GM19240 (cell line): Measurements from ENCODE around the gene EFHC1.

ENCODE experiments used
- DNase-seq: peaks from one replicate; pipeline ENCODE4 v3.0.0; 2011; ENCODE audit warnings: low spot score; ENCODE audit not compliant: insufficient read length

EFHC1 gene

DNA sequence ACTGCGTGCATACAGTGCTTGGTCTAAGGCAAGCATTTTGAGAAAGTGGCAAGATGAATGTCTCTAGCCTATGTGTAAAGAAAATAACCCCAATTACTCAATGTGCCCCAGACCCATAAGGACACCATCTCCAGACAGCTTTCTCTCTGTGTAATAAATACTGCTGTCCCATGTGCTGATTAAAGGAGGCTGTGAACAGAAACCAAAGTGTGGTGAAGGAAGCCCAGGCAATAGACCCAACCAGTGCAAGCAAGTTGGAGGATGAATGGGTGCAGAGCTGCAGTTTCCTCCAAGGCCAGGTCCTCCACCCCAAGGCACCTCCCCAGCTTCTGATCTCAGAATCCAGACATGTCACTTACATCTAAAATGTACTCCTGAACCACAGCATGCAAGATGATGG lies 96.1 kb downstream of the EFHC1 start:
- no peak for DNase-seq

DNA sequence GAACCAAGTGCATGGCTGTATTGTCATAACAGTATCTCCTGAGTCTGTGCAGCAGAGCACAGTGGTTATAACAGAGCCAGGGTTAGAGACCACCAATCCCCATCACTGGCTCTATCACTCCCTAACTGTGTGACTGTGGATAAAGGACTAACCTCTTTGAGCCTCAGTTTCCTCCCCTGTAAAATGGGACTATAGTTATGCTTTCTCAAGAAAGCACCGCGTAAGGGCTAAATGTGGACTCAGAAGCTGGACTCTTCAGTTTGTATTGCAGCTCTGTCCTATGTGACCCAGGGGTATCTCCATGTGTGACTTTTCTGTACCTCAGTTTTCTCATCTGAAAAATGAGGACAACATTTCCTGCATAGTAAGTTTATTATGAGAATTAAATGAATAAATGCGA lies 96.8 kb downstream of the EFHC1 start:
- DNase-seq = no peak

DNA sequence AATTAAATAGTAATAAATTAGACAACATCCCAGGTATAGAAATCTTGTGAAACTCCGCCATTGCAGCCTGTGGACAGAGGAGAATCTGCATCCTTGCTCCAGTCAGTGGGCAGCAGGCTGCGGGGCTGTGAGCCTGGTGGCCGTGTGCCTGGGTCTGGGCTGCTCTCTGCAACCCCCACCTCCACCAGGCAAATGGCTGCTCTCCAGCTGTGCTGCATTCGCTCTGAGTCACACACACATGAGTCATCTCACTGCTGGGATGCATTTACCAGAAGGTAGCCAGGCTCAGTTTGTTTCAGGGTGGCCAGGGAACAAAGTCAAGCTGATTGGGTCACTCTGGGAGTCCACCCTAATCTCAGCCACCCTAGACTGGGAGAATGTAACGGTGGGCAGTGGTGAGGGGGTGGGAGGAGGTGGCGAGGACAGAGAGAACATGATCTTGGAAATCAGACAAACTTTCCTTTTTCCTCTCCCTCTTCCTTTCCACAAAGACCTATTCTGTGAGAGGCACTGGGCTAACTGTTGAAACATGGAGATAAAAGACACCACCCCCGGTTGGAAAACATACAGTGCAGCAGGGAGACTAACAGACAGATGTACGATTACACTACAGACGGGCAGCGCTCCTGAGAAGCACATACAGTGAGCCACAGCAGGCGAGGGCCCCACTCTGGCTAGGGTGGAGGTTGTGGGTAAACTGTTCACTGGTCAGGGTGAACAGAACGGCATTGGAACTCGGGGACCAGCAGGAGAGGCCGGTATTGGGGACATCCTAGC lies 97.5 kb downstream of the EFHC1 start:
- no peak for DNase-seq

DNA sequence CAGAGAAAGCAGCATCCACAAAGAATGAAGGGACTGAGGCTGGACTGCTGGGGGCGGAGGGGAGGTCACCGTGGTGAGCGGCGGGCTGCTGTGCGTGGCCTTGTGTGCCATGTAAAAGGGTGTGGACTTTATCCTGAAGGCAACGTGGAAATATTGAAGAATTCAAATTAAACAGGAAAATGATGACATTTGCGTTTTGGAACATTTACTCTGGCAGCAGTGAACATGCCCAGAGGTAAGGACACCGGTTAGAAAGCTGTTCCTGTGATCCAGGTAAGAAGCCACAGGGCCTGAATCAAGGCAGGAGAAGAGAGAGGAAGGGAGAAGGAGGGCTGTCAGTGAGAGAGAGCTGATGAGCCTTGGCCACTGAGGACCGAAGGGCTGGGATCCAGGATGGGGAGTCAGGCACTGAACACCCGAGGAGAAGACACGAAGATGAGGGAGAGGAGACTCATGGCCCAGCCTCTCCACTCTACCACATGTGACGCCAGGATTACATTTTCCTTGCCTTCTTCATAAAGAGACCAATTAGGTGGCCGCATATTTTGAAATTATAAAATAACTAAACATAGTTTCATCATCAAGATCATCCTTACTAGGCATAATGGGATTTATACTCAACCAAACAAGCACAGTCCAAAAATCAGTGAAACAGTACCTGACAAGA lies 98.3 kb downstream of the EFHC1 start:
- DNase-seq = no peak

DNA sequence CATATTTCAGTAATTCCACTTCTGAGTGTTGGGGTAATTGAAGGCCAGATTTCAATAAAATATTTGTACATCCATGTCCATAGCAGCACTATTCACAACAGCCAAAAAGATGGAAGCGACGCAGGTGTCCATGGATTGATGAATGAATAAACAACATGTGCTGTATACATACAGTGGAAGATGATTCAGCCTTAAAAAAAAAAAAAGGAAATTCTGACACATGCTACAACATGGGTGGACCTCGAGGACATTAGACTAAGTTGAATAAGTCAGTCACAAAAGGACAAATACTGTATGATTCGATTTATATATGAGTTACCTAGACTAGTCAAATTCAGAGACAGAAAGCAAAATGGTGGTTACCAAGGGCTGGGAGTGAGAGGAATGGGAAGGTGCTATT lies 99.5 kb downstream of the EFHC1 start:
- DNase-seq = no peak

DNA sequence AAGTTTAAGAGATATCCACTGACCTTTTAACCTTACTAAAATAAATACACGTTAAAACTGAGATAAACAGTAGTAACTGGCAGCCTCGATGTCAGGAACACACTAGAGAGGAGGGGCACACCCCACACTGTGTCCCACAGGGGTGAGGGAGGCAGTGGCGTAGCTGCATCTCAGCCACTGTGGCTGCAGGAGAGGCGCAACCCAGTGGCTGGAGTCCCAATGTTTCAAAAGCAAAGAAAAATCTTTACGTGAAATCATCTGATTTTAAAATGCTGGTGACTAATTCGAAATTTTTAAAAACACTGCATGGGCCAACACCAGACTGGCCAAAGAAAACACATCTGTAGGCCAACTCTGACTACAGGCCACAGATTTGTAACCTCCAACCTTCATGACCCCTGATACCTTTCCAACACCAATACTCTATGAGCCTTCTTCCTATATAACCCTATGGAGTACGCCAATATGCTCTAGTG lies 102.0 kb downstream of the EFHC1 start:
- DNase-seq = no peak

DNA sequence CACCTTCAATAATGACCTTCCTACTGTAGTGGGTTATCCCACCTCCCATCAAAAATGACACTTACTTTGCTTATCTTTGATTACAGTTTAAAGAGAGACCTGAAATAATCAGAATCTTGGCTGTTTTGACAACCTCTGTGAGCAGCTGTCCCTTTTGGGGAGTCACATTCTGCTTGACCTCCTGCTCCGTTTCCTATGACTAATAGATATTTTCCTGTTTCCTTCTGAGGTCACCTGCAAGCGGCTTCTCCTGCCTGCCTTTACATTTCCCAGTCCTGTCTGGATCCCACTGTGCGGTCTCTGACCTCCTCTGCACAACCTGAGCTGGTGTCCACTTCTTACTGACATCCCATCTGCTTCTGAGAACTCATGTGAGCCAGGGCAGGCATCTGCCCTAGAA lies 102.5 kb downstream of the EFHC1 start:
- no peak for DNase-seq

DNA sequence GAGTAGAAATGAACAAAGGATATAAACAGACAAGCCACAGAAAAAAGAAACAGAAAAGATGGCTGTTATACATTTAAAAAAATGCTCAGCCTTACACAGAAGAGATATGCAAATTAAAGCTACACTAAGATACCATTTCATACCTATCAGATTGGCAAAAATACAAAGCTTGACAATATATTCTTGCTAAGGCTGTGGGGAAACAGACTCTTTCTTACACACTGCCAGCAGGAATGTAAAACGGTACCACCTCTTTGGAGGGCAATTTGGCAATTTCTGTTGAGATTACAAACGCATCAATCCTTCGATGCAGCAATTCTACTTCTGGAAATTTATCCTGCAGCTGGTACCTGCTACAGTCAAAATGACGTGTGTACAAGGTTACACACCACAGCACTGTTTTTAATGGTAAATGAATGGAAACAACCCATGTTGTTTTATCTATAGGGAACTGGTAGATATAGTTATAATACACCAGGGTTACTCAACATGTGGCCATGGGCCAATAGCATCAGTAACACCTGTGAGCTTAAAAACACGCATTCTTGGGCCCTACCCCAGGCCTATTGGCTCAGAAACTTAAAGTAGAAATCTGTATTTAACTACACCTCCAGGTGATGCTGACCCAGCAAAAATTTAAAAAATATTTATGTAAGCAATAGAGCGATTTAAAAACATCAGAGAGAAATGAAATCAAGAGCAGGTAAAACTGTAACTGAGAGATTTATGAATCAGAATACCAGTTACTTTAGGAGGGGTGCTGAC lies 103.4 kb downstream of the EFHC1 start:
- no peak for DNase-seq

DNA sequence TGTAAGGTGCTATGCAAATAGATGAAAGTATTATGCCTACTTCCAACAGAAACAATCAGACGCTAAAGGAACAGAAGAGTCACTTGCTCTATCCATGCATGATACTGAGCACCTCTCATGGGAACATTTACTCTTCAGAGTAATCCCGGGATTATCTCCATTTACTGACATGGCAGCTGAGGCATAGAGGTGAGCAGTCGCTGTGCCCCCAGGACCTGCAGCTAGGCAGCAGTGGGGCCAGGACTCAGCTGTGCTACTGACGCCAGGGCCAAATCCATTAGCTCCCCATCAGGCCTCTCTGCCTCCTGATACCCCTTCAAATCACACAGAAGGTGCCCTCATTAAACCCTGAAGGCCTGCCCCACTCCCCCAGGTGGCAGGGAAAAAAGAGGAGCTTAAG lies 104.8 kb downstream of the EFHC1 start:
- DNase-seq = no peak

DNA sequence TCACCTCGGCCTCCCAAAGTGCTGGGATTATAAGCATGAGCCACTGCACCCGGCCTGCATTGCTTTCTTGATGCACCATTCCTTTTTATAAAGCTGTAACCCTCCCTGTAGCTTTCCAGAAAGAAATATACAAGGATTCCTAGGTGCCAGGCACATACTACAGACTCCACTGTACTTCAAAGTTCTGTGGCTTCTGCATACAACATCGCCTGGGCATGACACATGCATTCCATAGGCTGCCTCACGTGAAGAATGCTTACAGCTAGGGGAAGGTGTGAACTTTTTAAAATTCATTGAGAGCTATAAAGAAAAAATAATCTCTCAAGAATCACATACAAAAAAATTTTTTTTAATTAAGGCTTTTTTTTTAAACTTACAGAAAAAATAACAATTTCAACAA lies 106.5 kb downstream of the EFHC1 start:
- DNase-seq = no peak

DNA sequence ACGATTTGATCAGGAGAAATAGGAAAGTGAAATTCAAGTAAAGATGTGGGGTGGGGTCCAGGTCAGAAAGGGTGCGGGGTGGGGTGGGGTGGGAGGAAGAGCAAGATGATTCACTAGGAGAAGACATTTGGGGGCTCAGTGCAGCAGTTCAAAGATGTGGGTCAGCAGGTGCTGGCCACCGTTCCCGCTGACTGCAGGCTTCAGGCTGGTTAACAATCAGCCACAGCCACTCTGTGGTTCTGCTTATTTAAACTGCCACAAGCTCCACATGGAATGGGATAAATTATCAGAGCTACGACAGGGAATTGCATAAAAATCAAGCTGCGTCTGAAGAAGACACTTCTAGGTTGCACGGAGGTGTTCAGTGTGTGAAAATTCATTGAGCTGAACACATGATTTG lies 107.3 kb downstream of the EFHC1 start:
- DNase-seq = no peak

DNA sequence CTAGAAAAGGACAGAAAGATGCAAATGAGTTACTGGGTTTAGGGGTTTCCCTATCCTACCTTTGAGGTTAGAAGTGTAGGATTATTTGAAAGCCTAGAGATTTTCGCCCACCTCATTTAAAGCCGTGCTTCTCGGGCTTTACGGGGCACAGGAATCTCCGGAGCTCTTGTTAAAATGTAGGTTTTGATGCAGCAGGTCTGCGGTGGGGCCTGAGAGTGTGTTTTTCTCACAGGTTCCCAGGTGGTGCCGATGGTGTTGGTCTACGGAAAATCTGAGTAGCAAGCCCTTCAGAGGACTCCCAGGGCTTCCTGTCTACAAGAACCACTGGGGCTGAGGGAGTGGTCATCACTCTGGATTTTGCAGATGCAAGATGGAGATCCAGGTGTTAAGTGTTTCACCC lies 109.2 kb downstream of the EFHC1 start:
- no peak for DNase-seq

DNA sequence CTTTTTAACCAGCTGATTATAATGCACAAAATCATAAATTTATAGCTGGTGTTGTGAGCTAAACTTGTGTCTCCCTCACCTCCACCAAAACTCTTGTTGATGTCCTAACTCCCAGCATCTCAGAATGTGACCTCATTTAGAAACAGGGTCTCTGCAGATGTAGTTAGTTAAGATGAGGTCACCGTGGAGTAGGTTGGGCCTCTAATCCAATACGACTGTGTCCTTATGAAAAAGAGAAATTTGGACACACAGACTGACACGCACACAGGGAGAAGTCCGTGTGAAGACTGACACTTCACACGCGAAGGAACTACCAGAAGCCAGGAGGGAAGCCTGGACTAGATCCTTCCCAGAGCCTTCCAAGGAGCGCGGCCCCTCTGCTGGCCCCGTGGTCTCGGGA lies 110.2 kb downstream of the EFHC1 start:
- DNase-seq = no peak

DNA sequence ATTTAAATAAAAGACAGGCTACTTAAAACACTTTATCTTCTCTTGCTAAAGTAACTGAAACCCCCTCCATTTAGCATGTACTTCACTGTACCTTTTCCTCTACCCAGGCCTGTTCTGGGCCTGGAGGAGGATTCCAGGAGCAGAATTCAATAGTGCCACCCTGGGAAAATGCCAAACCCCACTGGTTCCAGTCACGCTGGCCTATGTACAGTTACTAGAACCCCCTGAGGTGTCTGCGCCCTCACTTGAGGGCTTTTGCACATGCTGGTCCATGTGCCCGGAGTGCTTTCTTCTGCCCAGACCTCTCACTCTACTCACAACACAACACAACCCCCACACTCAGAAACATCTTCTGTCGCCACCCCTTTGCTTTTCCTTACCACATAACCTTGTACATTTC lies 111.3 kb downstream of the EFHC1 start:
- no peak for DNase-seq

DNA sequence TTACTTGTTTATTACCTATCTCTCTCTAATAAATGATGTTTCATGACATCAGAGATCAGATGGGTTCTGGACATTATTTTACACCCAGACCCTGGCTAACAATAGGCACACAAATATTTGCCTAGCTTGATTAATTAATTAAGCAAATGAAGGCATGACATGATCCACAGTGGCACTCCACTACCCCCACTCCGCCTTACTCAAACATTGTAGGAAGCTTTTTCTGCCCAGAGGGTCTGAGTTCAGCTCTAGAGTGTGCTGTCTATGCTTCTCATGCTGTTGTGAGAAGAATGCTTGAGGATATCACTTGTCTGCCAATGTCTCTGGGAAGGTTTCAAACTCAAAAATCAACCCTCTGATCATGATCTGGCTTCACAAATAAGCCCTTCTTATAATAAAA lies 111.7 kb downstream of the EFHC1 start:
- DNase-seq = no peak

DNA sequence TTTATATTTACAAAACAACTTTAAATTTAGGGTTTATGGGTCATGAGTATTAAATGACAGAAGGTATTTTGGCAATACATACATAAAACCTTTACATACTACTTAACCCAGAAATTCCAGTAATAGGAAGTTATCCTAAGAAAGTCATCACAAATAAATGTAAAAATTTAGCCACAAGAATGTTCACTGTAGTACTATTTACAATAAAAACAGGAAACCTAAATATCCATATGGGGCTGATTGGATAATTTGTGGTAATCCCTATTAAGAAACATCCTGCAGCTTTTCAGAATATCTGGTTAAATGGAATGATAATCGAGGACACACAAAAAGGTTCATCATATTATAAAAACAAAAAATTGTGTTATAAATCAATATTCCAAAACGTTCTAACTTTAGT lies 112.3 kb downstream of the EFHC1 start:
- no peak for DNase-seq

DNA sequence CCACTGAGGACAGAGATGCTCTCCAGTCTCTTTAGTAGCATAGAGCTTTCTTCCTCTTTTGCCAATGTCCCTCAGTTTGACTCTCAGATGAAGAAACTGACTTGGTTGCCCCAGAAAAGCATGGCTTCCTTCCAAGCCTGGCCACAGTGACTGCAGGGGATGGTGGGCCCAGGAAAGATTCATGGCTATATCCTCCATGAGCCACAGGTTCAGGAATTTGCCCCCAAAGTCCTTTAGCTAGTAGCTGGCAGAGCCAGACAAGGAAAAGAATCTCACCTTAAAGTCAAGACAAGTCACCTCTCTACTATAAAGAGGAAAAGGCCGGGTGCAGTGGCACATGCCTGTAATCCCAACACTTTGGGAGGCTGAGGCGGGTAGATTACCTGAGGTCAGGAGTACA lies 113.3 kb downstream of the EFHC1 start:
- no peak for DNase-seq

DNA sequence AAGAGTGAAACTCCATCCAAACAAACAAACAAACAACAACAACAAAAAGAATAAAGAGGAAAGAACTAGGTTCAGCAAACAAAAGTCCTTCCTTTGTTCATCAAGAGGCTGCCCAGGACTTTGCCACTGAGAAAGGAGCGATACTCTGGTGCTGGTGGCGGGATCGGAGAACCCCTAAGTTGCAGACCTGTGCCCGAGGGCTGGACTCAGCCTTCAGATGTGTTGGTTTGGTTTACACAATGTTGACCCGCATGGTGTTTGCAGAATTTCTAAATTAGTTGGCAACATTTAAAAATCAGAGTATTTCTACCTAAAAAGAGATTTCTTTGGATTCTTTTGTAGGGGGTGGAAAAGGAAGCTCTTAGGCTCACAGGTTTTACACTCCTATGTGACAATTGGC lies 114.2 kb downstream of the EFHC1 start:
- DNase-seq = no peak

DNA sequence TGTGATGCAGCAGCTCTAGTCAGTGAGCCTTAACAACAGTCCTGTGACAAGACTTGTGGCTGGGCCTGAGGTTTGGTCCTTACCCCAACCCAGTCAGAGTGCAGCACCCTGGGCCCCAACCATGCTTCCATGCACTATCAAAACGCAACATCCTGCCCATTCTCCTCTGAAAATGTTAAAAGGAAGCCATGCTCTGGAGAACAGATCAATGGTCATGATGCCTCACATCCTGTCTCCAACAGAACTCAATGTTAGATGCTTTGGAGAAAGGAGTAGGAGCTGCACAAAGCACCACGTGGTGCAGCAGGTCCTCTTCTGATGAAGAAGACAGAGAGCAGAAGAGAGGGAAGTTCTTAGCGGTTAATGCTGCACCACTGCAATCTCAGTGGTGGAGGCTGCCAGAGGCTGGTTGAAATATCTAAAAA lies 114.8 kb downstream of the EFHC1 start:
- no peak for DNase-seq

DNA sequence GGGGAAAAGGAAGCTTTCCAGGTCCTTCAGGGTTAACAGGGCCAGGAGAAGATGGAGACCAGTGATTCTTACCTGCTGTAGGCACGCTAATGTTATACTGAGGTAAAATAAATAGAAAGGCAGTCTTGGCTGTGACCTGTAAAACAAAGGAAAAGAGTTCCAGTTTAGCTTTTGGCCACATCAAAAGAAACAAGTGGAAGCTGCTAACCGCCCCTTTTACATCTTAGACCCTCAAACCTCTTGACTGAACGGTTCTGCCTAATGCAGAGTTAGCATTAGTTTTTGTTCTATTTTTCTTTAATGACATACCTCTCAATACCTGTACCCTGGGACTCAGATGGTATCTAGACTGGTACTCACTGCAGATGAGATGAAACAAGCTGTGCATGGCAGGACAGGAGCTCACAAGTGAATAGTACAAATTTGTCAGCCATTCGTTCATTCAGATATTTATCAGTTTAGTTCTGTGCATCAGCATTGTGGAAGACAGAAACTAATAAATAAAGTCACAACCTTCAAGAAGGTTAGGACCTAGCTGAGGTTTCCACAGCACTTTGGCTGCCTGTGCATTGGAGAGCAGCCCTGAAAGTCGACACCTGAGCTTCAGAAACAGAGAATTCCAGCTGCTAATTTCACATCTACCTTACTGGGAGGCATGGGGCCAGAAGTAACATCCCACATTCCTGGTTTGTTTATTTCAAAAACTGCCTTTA lies 115.7 kb downstream of the EFHC1 start:
- no peak for DNase-seq

DNA sequence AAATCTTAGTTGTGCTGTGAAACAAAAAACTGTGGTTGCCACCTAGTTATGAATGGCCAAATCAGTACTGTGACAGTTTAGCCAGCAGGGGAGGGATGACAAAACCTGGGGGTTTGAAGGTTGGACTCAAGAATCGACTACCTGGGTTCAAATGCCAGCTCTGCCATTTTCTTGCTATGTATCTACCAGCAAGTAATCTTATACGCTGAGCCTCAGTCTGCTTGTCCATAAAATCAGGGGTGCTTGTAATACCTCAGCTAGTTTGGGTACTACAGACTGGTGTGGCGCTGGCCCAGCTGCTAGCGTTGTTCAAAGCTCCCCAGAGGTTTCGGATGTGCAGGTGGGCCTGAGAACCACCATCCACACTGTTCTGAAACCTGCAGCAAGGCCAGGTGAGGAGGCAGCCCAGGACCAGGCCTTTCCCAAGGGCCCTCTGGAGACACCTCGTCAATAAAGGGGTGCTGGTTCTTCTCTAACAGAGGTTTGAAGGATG lies 116.3 kb downstream of the EFHC1 start:
- no peak for DNase-seq
